HepG2 (cell line): ENCODE measurements around the gene KRTAP1-5. TPM values are rescaled to one million over a fixed set of nuclear protein-coding genes. Genes with fewer than 3 reads are reported as not detected.

Source experiments
- ATAC-seq: fragments of 200-7000 bp; cut with Tn5 transposase; 3 replicates; pipeline ENCODE4 v1.9.1; 2020; ENCODE audit warnings: mild to moderate bottlenecking, moderate library complexity
- BruUV-seq: library from RNA; stranded (reverse); fragments of 400-500 nt; replicated peaks from 2 replicates; lab custom pipeline; 2021; lab: Mats Ljungman, UMichigan
- CTCF ChIA-PET: fragments of 300-600 bp; formaldehyde crosslinking; extraction: SDS; loops from one replicate; lab custom pipeline; 2021; ENCODE audit warnings: low total read pairs, inconsistent platforms, low intra/inter-chr PET ratio; lab: Yijun Ruan, JAX
- POLR2A ChIA-PET: fragments of 350-600 bp; sonication (Branson Sonifier 250); formaldehyde crosslinking; loops from one replicate; lab custom pipeline; 2020; ENCODE audit warnings: antibody characterized with exemption, inconsistent platforms; lab: Yijun Ruan, JAX
- DNase-seq: peaks from one replicate; pipeline ENCODE4 v3.0.0-alpha.2; 2015; ENCODE audit warnings: low spot score
- FAIRE-seq: peaks from 3 replicates; lab custom pipeline; 2011; peaks lifted over from hg19 to GRCh38; lab: Jason Lieb, UNC
- H2AFZ ChIP-seq: one replicate; pipeline ENCODE4 v1.6.1; 2011; ENCODE audit warnings: low read length, inconsistent platforms
- H3K27ac ChIP-seq: fragments of 300-600 bp; 3 replicates; pipeline ENCODE4 v1.8.0; 2011; ENCODE audit warnings: mixed run types, mild to moderate bottlenecking, mixed read lengths, low read length, inconsistent platforms; ENCODE audit not compliant: insufficient read depth; ENCODE audit errors: extremely low read length
- H3K27me3 ChIP-seq, 2 experiments: fragments of 200-600 bp in 1 of 2; 2 replicates in 1 of 2; 3 replicates in 1 of 2; pipeline versions ENCODE4 v1.6.0 to v1.8.0; 2011; ENCODE audit warnings: low read length in 2 of 2, mild to moderate bottlenecking in 2 of 2, moderate library complexity in 2 of 2, inconsistent platforms in 1 of 2; ENCODE audit not compliant: insufficient read depth in 2 of 2, control insufficient read depth in 1 of 2
- H3K36me3 ChIP-seq, 2 experiments: fragments of 200-600 bp in 1 of 2; replicated peaks in 1 of 2; 2 replicates in 1 of 2; 3 replicates in 1 of 2; pipeline versions ENCODE4 v1.5.1 to v1.8.0; 2011; ENCODE audit warnings: low read length in 2 of 2, inconsistent platforms in 1 of 2; ENCODE audit not compliant: insufficient read depth in 2 of 2, control insufficient read depth in 1 of 2
- H3K4me1 ChIP-seq: 2 replicates; pipeline ENCODE4 v1.5.1; 2012; ENCODE audit warnings: low read length, inconsistent platforms; ENCODE audit not compliant: insufficient read depth
- H3K4me2 ChIP-seq: 2 replicates; pipeline ENCODE4 v1.6.0; 2011; ENCODE audit warnings: low read depth, low read length, inconsistent platforms
- H3K4me3 ChIP-seq, 3 experiments: fragments of 200-600 bp in 1 of 3; sonication (generic), shearing (Covaris generic) in 1 of 3; replicated peaks in 1 of 3; 2 replicates each; pipeline ENCODE4 v1.5.1; 2011 to 2016; ENCODE audit warnings: low read length in 3 of 3, inconsistent platforms in 2 of 3, low read depth in 2 of 3, mild to moderate bottlenecking in 2 of 3, control low read depth in 1 of 3, mixed read lengths in 1 of 3; ENCODE audit not compliant: insufficient read depth in 1 of 3
- H3K79me2 ChIP-seq: one replicate; pipeline ENCODE4 v1.6.1; 2011; ENCODE audit warnings: low read length, inconsistent platforms; ENCODE audit not compliant: insufficient read depth
- H3K9ac ChIP-seq: 2 replicates; pipeline ENCODE4 v1.6.0; 2011; ENCODE audit warnings: mild to moderate bottlenecking, low read depth, low read length, inconsistent platforms; ENCODE audit not compliant: insufficient read depth
- H3K9me3 ChIP-seq: 2 replicates; pipeline ENCODE4 v1.5.1; 2012; ENCODE audit warnings: mild to moderate bottlenecking, low read length
- H4K20me1 ChIP-seq: 2 replicates; pipeline ENCODE4 v1.6.0; 2011; ENCODE audit warnings: inconsistent platforms, mild to moderate bottlenecking, low read length, moderate library complexity; ENCODE audit not compliant: insufficient read depth
- BCL6 ChIP-seq: IDR thresholded peaks from 2 replicates; pipeline ENCODE4 v1.6.1; 2016; ENCODE audit warnings: missing genetic modification reagents, missing compliant biosample characterization
- EP300 ChIP-seq, 3 experiments: sonication (generic) in 1 of 3; formaldehyde crosslinking in 1 of 3; IDR thresholded peaks; 2 replicates each; pipeline versions ENCODE4 v1.5.1 to v1.6.1; 2011 to 2020; ENCODE audit warnings: low read depth in 2 of 3, low read length in 2 of 3, borderline replicate concordance in 1 of 3, improper control_type of control experiment in 1 of 3, mild to moderate bottlenecking in 1 of 3, missing genetic modification reagents in 1 of 3, moderate library complexity in 1 of 3
- FOXK2 ChIP-seq: fragments of 450-650 bp; IDR thresholded peaks from 2 replicates; pipeline ENCODE4 v1.6.1; 2016
- HOXA7 ChIP-seq: sonication (generic); formaldehyde crosslinking; IDR thresholded peaks from 2 replicates; pipeline ENCODE4 v1.8.1; 2022; ENCODE audit warnings: mild to moderate bottlenecking, missing genetic modification reagents, moderate library complexity
- HOXA9 ChIP-seq: sonication (generic); formaldehyde crosslinking; IDR thresholded peaks from 2 replicates; pipeline ENCODE4 v1.8.1; 2022; ENCODE audit warnings: missing genetic modification reagents, mild to moderate bottlenecking, moderate library complexity, borderline replicate concordance
- RFX1 ChIP-seq: fragments of 450-650 bp; IDR thresholded peaks from 2 replicates; pipeline ENCODE4 v1.6.1; 2017
- ZFP36 ChIP-seq: fragments of 150-350 bp; IDR thresholded peaks from 2 replicates; pipeline ENCODE4 v1.6.1; 2018; ENCODE audit warnings: borderline replicate concordance, low read length, low read depth; ENCODE audit not compliant: partially characterized antibody
- ZFP36L1 ChIP-seq: sonication (generic); formaldehyde crosslinking; IDR thresholded peaks from 2 replicates; pipeline ENCODE4 v1.8.0; 2022; ENCODE audit warnings: mild to moderate bottlenecking, missing genetic modification reagents, moderate library complexity
- ZNF569 ChIP-seq: sonication (generic); formaldehyde crosslinking; IDR thresholded peaks from 2 replicates; pipeline ENCODE4 v1.5.0; 2020; ENCODE audit warnings: mild to moderate bottlenecking, missing genetic modification reagents, moderate library complexity, borderline replicate concordance
- ZNF607 ChIP-seq: sonication (generic); formaldehyde crosslinking; IDR thresholded peaks from 2 replicates; pipeline ENCODE4 v1.5.1; 2020; ENCODE audit warnings: missing genetic modification reagents, mild to moderate bottlenecking, borderline replicate concordance
- ZNF629 ChIP-seq: sonication (generic); formaldehyde crosslinking; conservative IDR thresholded peaks from 2 replicates; pipeline ENCODE4 v1.5.0; 2020; ENCODE audit warnings: missing genetic modification reagents
- ZNF644 ChIP-seq: IDR thresholded peaks from 2 replicates; pipeline ENCODE4 v1.6.1; 2016; ENCODE audit warnings: low read depth
- ZNF740 ChIP-seq: sonication (generic); formaldehyde crosslinking; IDR thresholded peaks from 2 replicates; pipeline ENCODE4 v1.4.0; 2020; ENCODE audit warnings: missing genetic modification reagents
- WGBS: methylation state at CpG from one replicate; pipeline ENCODE4 v1.1.6; 2017; ENCODE audit warnings: low lambda C conversion rate; 5-methylcytosine and 5-hydroxymethylcytosine counted together
- in situ Hi-C: cut with HindIII; loops from 2 replicates; pipeline ENCODE4 v1.10.0; 2017; ENCODE audit warnings: low pct_unique_long_range_greater_than_20kb; ENCODE audit not compliant: extremely low pct_ligation_motif_present
- intact Hi-C: fragments of 100-400 bp; cut with micrococcal nuclease; formaldehyde crosslinking; loops from one replicate; pipeline ENCODE4 v1.10.0; 2022; ENCODE audit not compliant: unreplicated experiment
- polyA plus RNA-seq, 8 experiments: library from polyadenylated mRNA; depleted of rRNA in 3 of 8; stranded (reverse) in 7 of 8; unstranded in 1 of 8; fragments of >200 nt; fragmentation: Illumina TruSeq in 4 of 8; extraction: Trizol in 4 of 8; gene quantifications; 2 replicates each; pipeline versions ENCODE4 v1.2.1 to v1.2.3, GENCODE V29; 2011 to 2016; ENCODE audit warnings: low read depth in 4 of 8, missing spikeins in 1 of 8, mixed read lengths in 1 of 8; ENCODE audit not compliant: insufficient read depth in 1 of 8
- total RNA-seq, 5 experiments: library from RNA; depleted of rRNA; stranded (reverse); fragments of >200 nt; fragmentation: Illumina TruSeq; extraction: Trizol; gene quantifications; 2 replicates each; pipeline ENCODE4 v1.2.3, GENCODE V29; 2016; ENCODE audit warnings: low read depth in 1 of 5
- TF ChIP-seq, protein P1 (sequence below): IDR thresholded peaks from 2 replicates; pipeline ENCODE4 v1.4.0; 2020; ENCODE audit warnings: mild to moderate bottlenecking, missing genetic modification reagents

KRTAP1-5 gene
- total and polyA plus RNA-seq, 2 of the 13 experiments (the other 11 are each of a cell fraction or from before 2014, with no cell fraction given): 0.09 TPM; not detected in 1

- H3K36me3 ChIP-seq: no peaks in the 10 kb centered on the region
- peak overlapping the region; percentile 41; the same call in 1 of the 2 replicates for H3K4me2 ChIP-seq
- H2AFZ ChIP-seq: no peak overlapping the region
- no peak overlapping the region for H3K4me3 ChIP-seq
- no peaks in the 10 kb centered on the region for H3K79me2 ChIP-seq
- intact Hi-C loops: loop anchor here (10.0 kb wide), 1 partner anchor 144 kb away; no protein-coding TSS in a partner anchor
- H4K20me1 ChIP-seq: no peaks in the 10 kb centered on the region
- 10% methylated on average over 2 of the region's 2 CpGs for WGBS
- TF ChIP-seq FOXK2: no peak
- TF ChIP-seq EP300 (IDR thresholded peaks at IDR 0.05; ENCODE audit: low read depth in 2 of 2, low read length in 2 of 2): peak in 1 of 2 experiments; percentile 9; a peak in 1 of 4 replicates
- no peak for TF ChIP-seq EP300 (CRISPR knock-in tag; IDR thresholded peaks at IDR 0.05; ENCODE audit: borderline replicate concordance)
- TF ChIP-seq, all 625 proteins: peak for 1
- FAIRE-seq: no peak
- Histone ChIP-seq H3K9me3 (no peaks in the 10 kb centered on the region), H3K4me1 (peaks cover 17% of the 10 kb centered on the region), H3K27ac (peak overlapping the region; percentile 19), H3K9ac (no peak overlapping the region), H3K27me3 (no peaks in the 10 kb centered on the region)
- CTCF ChIA-PET: no interaction called here
- POLR2A ChIA-PET: no interaction called here
- BruUV-seq: no TSS peak
- DNase-seq: peak; percentile 63
- in situ Hi-C loops: no loop called here
- ATAC-seq: no peak; the same call in 2 of the 3 replicates
Observed at GRCh38 chr17:41049110-41049509, 22.1 kb upstream of the KRTAP1-5 start.

DNA sequence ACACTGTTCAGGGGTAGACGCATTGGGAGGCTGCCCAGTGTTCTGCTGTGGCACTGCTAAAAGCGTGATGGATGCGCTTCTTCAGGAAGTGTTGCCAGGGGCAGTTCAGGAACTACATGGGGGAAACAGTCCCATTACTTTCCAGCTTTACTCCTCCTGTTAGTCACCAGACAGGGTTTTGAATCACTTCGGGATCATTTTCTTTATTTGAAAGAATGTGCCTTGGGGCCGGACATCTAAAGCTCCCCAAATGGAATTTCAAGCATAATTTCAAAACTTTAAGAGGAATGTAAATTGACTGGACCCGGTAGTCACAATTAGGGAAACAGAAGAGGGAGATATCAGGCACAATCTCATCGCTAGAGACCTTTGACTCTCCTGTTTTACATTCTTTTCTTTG lies 21.4 kb upstream of the KRTAP1-5 start:
- peak overlapping the region; percentile 31 for H3K27ac ChIP-seq
- in situ Hi-C loops: no loop called here
- H3K4me1 ChIP-seq: peaks cover 17% of the 10 kb centered on the region
- WGBS: 34% methylated on average over 7 of the region's 7 CpGs
- peak overlapping the region; percentile 60 for H2AFZ ChIP-seq
- DNase-seq (peak; percentile 75), FAIRE-seq (no peak), ATAC-seq (peak; percentile 47)
- no TSS peak for BruUV-seq
- CTCF ChIA-PET: no interaction called here
- H3K27me3 ChIP-seq: no peaks in the 10 kb centered on the region
- H3K9me3 ChIP-seq: peaks cover 2% of the 10 kb centered on the region; the same call in 1 of the 2 replicates
- no peaks in the 10 kb centered on the region for H4K20me1 ChIP-seq
- peak overlapping the region; percentile 20; the same call in 1 of the 2 replicates for H3K9ac ChIP-seq
- no peaks in the 10 kb centered on the region for H3K36me3 ChIP-seq
- POLR2A ChIA-PET: interaction anchor here (0.7 kb wide), 1 partner anchor 10 kb away, joined by 4 read pairs; no protein-coding TSS in a partner anchor
- intact Hi-C loops: loop anchor here (10.0 kb wide), 1 partner anchor 144 kb away; no protein-coding TSS in a partner anchor
- H3K4me2 ChIP-seq: peak overlapping the region; percentile 41
- H3K4me3 ChIP-seq: no peak overlapping the region
- no peaks in the 10 kb centered on the region for H3K79me2 ChIP-seq
- TF ChIP-seq RFX1 (0 out of 2 replicates have a peak, but pooled peaks have one; percentile 15), BCL6 (CRISPR knock-in tag) (no peak), ZNF569 (CRISPR knock-in tag) (no peak), ZNF629 (no peak), ZNF607 (CRISPR knock-in tag) (no peak), ZFP36 (no peak), HOXA7 (CRISPR knock-in tag) (no peak), ZFP36L1 (CRISPR knock-in tag) (no peak), ZNF644 (no peak), HOXA9 (CRISPR knock-in tag) (no peak), ZNF740 (no peak)
- TF ChIP-seq, protein P1, sequence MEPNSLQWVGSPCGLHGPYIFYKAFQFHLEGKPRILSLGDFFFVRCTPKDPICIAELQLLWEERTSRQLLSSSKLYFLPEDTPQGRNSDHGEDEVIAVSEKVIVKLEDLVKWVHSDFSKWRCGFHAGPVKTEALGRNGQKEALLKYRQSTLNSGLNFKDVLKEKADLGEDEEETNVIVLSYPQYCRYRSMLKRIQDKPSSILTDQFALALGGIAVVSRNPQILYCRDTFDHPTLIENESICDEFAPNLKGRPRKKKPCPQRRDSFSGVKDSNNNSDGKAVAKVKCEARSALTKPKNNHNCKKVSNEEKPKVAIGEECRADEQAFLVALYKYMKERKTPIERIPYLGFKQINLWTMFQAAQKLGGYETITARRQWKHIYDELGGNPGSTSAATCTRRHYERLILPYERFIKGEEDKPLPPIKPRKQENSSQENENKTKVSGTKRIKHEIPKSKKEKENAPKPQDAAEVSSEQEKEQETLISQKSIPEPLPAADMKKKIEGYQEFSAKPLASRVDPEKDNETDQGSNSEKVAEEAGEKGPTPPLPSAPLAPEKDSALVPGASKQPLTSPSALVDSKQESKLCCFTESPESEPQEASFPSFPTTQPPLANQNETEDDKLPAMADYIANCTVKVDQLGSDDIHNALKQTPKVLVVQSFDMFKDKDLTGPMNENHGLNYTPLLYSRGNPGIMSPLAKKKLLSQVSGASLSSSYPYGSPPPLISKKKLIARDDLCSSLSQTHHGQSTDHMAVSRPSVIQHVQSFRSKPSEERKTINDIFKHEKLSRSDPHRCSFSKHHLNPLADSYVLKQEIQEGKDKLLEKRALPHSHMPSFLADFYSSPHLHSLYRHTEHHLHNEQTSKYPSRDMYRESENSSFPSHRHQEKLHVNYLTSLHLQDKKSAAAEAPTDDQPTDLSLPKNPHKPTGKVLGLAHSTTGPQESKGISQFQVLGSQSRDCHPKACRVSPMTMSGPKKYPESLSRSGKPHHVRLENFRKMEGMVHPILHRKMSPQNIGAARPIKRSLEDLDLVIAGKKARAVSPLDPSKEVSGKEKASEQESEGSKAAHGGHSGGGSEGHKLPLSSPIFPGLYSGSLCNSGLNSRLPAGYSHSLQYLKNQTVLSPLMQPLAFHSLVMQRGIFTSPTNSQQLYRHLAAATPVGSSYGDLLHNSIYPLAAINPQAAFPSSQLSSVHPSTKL (CRISPR knock-in tag): 0 out of 2 replicates have a peak, but pooled peaks have one; percentile 21
